GM13976 (cell line): Measurements from ENCODE around the gene ZNF334.

Experiments
- DNase-seq: peaks from one replicate; pipeline ENCODE4 v3.0.0; 2012; ENCODE audit warnings: low spot score
- CTCF ChIP-seq: IDR thresholded peaks from 2 replicates; pipeline ENCODE4 v1.5.1; 2012; ENCODE audit warnings: borderline replicate concordance, mild to moderate bottlenecking; ENCODE audit not compliant: insufficient read depth; ENCODE audit errors: extremely low read depth, missing control alignments, control extremely low read depth
- in situ Hi-C: fragments of 300-500 bp; cut with MboI; formaldehyde crosslinking; loops from one replicate; pipeline ENCODE4 v1.12.0; 2022; ENCODE audit warnings: low sequenced_read_pairs, mixed read lengths, inconsistent platforms; ENCODE audit not compliant: unreplicated experiment

ZNF334 gene

DNA sequence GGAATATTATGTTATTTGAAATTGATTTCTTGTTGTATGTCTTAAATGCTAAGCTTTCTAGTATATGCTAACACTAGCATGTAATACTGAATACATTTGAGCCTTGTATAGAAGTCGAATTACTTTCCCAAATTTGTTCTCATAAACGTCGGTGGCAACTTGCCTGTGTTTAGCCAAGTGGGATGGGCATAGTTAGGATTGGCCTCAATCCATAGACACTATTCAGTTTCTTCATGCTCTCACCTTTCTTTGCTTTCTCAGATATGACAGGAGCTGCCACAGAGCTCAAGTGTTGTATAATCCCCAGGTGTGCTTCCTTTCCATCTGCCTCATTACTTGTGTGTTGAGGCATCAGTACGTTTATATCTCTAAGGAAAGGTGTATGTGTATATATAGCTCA lies 19.3 kb downstream of the ZNF334 start:
- no peak for TF ChIP-seq CTCF
- in situ Hi-C loops = no loop called here
- no peak for DNase-seq

- in situ Hi-C loops = no loop called here
- TF ChIP-seq CTCF = no peak
- no peak for DNase-seq
Observed at GRCh38 chr20:46491354-46491753, 22.0 kb downstream of the ZNF334 start.

DNA sequence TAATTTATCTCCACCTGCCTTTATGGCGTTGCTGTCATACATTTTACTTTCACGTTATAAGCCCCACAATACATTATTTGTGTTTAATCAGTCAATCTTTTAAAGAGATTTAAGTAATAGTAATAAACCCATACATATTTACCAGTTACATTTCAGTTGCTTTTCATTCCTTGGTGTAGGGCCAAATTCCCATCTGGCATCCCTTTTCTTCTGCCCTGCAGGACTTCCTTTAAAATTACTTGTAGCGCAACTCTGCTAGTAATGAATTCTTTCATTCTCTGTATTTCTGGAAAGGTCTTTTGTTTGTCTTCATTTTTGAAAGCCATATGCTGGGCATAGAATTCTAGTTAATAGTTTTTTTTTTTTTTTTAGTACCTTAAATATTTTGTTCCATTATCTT lies 24.9 kb downstream of the ZNF334 start:
- in situ Hi-C loops = no loop called here

DNA sequence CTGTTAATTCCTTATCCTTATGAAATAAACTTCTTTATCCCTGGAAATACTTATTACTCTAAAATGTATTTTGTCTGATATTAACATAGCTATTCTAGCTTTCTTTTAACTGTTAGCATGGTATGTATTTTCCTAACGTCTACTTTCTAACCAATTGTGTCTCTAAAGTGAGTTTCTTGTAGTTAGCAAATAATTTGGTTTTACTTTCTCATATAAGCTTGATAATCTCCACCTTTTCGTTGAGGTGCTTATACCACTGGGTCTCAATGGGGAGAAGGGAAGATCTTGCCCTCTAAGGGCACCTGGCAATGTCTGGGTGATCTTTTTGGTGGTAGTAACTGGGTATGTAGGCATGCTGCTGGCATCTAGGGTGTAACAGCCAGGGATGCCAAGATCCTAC lies 25.7 kb downstream of the ZNF334 start:
- in situ Hi-C loops = no loop called here
- no peak for TF ChIP-seq CTCF
- no peak for DNase-seq

More for the DNA sequence above, 24.9 kb downstream of the ZNF334 start:
- no peak for DNase-seq
- TF ChIP-seq CTCF = no peak

DNA sequence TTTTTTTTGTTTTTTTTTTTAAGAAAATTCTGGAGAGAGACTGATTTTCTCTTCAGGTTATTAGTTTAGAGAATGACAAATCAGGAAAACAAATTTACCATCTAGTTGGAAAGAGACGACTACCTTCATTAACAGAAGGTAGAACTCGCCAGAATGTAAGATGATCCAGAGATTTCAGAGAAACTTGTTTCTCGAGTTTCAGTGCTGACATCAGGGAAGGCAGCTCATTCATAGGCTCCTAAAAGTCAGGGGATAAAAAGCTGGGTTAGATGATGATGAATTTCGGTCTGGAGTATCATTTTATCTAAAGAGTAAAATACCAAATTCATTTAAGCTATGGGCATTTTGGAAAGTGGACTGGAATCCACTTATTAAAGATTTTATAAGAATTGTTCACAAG lies 27.9 kb downstream of the ZNF334 start:
- DNase-seq = no peak
- in situ Hi-C loops = no loop called here
- no peak for TF ChIP-seq CTCF

GRCh38 chr20:46484954-46485353 lies 28.4 kb downstream of the ZNF334 start:
- DNase-seq = no peak
- in situ Hi-C loops = no loop called here
- TF ChIP-seq CTCF = no peak

DNA sequence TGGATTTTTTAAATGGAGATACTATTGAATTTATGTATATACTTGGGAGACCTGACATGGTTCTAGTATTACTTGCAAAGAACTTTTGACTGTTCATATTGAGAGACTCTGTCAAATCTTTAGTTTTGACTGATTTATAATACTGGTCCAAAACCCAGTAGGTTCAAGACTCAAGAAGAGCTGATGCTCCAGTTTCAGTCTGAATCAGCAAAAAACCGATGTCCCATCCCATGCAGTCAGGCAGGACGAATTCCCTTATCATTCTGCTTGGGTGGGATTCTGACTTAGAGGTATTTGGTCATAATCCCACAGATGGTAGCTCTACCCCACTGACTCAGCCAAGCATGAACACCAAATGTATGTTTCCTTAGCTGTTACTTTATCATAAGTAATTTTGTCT lies 29.5 kb downstream of the ZNF334 start:
- in situ Hi-C loops = no loop called here
- DNase-seq = no peak
- TF ChIP-seq CTCF = no peak
